ENCODE results near the gene ZEB2.

DNA sequence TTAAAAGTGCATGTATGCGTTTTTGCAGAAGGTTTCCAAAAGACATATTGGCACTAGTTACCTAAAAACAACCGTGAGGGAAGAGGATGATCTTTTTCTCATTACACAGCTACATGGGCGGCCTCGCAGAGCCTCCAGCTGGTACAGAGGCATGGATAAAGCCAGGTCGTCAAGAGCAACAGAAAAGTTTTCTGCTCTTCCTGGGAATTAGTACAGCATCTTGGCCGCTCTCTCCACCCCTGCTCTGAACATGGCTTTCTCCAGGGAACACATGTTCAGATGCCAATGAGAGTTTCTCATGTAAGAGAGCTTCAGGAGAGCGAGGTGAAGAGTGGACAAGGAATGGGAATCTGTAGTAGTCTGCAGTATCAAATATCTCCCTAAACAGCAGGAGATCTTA is 108.4 kb downstream of the ZEB2 start:
- TF ChIP-seq CTCF (IDR thresholded peaks at IDR 0.05) (no peak), POLR2AphosphoS5 (IDR thresholded peaks at IDR 0.05) (no peak), EP300 (IDR thresholded peaks at IDR 0.05) (no peak), POLR2A (IDR thresholded peaks at IDR 0.05) (no peak)

Data from sigmoid colon (tissue), 4 donors.